HG03159 (cell line): Measurements from ENCODE around the gene EIF3F.
"Not testable (repeated sequence)": the region's sequence is repeated elsewhere in the genome, so short reads cannot be mapped to it uniquely, and the experiment has no call there.

Experiments used
- ATAC-seq: cut with Tn5 transposase; IDR thresholded peaks from one replicate; pipeline ENCODE4 v1.9.1; 2021; ENCODE audit warnings: mild to moderate bottlenecking, moderate library complexity; ENCODE audit not compliant: unreplicated experiment

The EIF3F gene

DNA sequence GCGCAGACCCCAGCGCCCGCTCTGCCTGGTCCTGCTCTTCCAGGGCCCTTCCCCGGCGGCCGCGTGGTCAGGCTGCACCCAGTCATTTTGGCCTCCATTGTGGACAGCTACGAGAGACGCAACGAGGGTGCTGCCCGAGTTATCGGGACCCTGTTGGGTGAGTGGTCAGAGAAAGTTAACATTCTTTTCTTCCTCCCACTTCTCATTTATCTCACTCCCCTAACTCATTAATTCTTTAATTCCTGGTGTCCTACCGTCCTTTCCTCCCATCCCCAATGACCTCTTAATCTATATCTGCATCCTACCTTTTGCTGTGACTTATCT is 385 bp downstream of the EIF3F start:
- not testable (repeated sequence) for ATAC-seq

DNA sequence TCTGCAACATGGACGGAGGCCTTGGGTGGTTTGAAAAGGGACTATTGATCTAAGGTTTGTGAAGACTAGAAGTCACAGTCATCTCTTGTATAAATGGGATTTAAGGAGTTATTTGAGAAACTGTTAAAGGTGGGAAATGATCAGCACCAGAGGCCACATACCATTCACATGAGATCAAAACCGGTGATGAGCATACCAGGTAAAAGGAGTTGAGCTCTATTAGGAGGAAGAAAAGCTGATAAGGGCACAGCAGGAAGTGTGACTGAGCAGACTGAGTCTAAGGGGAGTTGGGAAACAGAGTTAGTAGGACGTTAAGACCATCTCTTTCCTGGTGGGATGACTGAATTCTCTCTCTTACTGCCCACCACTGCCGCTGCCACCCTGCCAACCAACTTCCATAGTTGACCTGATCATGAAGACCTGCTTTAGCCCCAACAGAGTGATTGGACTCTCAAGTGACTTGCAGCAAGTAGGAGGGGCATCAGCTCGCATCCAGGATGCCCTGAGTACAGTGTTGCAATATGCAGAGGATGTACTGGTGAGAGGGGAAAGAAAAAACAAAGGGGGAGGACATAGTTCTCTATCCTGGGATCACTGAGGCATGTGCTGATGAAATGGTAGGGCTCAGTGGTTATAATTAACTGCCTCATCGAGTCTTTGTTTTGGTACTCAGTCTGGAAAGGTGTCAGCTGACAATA is 7.6 kb downstream of the EIF3F start:
- no peak for ATAC-seq

DNA sequence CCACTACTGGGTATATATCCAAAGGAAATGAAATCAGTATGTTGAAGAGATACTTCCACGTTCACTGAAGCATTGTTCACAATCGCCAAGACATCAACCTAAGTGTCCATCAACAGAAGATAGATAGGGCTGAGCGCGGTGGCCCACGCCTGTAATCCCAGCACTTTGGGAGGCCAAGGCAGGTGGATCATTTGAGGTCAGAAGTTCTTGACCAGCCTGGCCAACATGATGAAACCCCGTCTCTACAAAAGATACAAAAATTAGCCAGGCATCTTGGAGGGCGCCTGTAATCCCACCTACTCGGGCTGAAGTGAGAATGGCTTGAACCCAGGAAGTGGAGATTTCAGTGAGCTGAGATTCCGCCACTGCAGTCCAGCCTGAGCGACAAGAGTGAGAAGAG is 12.7 kb downstream of the EIF3F start:
- no peak for ATAC-seq

DNA sequence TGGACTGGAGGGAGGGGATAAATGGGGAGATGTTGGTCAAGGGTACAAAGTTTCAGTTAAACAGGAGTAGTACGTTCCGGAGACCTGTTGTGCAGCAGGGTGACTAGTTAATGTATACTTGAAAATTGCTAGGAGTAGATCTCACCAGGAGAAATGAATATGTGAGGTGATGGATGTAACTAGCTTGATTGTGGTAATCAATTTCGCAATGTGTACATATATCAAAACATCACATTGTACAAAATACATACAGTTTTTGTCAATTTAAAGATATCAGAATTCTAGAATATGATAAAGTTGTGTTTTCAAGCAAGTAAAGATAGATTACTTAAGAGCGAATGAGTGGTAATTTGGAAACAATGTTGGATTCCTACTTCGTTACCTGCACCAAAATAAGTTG is 13.3 kb downstream of the EIF3F start:
- no peak for ATAC-seq

DNA sequence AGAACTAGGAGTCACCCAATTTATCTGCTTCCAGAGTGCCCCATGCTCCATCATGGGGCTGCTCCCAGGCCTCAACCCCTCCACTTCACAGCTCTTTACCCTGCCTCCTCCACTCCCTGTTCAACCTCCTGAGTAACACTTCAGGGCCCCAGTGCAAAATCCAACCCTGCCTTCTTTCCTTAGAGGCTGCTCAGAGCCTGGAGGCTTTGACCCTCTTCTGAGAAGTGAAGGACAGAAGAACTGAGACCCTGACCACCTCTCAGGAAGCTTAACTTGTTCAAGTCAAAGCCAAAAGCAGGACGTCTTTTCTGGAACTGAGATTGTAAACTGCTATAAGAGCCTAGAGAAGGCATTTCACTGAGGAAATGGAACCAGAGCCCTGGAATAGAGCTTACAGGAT is 15.5 kb downstream of the EIF3F start:
- no peak for ATAC-seq

DNA sequence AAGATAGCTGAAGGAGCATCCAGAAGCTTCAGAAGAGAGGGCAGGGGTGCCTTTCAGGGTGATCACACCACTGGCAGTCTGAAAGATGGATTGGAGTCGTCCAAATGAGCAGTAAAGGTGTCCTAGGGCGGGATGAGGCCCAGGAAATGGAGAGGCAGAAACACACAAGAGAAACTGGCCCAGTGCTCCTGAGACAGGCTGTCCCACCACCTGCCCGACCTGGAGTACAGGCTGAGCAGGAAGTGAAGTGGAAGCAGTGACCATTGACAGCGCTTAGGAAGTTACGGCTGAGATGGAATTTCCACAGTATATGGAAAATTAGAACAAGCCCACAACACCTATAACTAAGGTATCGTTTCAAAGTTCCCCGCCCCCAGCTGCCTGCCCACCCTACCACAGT is 16.1 kb downstream of the EIF3F start:
- ATAC-seq: no peak

DNA sequence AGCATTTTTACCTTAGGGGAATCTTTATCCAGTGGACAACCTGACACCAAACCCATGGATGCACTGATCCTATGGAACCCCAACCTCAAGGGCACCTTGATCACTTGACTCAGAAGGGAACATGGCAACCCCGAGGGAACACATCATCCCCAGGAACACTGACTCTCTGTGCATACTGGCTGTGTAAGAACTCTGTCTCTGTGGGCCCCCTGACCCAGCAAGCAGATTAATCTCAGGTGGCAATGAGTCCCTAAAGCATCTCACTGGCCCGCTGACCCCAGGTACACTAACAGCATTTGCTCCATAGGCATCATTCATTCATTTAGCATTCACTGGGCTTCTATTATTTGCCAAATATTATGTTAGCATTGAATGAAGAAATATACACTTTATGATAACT is 16.9 kb downstream of the EIF3F start:
- no peak for ATAC-seq

DNA sequence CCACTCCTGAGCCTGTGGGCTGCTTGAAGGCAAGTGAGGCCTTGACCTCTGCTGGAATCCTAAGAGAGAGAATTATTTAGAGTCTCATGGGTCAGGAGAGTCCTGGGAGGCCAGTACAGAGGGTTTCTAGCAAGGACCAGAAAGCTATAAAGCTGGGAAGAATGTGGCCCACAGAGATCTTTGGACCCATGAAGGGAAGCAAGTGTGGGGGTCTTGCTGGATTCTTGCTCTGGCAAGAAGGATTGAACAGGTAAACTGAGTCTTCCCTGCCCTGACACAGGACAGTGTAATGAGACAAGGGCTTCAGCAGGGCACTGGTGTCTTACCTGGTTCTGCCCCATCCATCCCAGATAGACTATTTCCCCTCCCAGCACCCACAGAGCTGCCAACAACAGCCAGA is 18.4 kb downstream of the EIF3F start:
- ATAC-seq: no peak

DNA sequence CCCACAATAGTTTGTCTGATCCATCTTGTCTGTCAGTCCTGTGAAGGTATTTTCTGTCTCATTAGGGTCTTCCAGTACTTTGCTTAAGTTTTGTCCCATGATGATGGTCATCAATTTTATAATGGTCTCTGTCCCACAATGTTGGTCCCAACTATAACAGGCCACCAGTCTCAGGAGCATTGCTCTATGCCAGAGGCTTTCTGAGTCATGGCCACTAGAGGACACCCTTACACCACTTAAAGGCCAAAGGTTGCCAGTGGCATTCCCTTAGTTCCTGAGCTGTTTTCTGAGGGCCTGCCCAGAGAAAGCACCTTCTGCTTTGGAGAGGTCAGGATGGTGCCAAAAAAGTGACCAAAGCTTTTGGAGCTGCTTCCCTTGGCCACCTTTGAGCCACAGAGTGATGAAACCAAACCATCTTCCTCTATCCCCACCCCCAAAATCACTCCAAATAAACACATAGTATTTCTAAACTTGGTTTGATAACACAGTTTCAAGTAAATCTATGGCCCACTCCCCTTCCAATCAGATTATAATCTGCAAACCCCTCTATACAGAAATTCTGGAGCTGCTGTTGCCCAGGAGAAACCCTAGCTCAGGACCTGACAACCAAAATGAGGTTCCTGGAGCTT is 19.3 kb downstream of the EIF3F start:
- ATAC-seq: peak; percentile 74

DNA sequence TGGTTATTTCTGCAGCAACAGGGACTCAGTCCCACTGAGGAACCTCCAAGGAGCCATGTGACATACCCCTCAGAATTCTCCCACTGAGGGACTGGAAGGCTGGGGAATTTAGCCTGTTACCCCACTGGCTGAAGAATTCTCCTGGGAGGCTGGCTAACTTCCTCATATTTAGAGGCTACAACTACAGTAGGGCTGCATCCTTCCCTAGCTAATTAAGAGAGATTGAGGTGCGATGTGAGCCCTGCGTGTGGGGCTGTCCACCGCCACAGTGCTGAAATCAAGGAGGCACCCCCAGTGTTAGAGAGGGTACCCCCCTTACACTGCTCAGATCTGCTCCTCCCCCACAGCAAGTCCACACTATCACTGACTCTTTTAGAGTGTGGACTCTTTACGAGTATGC is 21.1 kb downstream of the EIF3F start:
- ATAC-seq: no peak

DNA sequence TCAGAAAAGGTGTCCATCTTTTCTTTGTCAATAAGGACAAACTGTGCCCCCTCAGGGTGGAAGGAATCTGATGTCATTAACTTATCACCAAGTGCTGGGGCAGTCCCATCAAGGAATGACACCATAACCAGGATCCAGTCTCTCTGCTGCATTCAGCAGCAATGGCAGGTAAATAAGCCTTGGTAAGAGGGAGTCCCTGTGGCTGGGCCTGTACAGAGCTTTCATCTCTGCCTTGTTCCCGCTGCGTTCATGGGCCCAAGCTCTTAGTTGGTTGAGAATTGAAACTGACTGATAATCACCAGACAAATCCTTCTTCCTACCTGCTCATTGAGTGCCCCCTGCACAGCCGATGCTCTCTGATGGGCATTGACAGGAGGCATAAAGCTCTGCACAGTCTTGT is 22.7 kb downstream of the EIF3F start:
- ATAC-seq: no peak

DNA sequence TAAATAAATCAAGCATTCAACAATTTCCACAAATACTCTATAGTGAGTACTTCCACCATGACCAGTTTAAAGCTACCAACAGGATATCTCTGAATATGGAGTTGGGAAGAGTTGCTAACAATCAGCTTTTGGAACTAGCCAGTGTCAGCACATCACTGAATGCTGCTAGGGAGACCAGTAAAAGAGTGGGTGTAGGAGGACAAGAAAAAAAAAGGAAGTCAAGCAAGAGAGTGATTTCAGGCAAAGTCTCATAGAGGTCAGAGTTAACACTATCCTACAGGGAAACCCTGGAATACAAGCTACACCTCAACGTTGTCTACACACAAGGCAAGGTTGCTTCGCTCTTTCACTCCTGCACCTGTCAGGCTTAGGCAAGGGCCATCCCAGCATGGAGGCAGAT is 24.2 kb downstream of the EIF3F start:
- ATAC-seq: no peak

DNA sequence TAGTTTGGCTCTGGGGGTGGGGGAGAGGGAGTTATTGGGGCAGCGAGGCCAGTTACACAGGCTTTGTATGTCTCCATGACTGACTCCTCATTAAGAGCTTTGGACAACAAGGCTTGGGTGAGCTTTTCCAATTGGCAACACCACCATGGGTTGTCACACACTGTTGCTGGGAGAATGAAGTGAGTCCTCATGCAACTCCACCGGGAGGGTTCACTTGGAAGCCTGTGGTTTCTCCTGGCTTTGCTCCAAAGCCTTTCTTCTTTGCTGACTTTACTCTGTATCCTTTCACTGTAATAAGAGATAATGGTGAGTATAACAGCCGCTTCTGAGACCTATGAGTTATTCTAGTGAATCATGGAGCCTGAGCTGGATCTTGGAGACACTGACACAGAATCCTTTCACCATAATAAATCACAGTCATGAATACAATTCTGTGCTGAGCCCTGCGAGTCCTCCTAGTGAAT is 24.9 kb downstream of the EIF3F start:
- ATAC-seq: no peak

DNA sequence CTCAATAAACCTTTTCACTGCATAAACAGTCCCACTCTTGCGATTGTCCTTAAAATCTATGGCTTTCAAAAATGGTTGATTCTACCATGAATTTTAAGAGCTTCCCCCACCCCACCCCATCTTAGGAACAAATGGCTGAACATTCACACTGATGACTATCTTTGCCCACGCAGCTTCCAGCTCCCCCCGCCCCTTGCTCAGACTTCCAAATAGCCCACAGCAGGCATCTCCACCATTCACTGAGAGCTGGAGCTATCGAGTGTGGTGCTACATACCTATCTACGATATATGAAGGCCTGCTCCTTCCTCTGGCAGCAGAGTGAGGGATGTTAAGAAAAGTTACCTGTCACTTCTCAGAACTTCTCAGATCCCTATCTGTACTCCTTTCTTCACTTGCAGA is 26.7 kb downstream of the EIF3F start:
- no peak for ATAC-seq

DNA sequence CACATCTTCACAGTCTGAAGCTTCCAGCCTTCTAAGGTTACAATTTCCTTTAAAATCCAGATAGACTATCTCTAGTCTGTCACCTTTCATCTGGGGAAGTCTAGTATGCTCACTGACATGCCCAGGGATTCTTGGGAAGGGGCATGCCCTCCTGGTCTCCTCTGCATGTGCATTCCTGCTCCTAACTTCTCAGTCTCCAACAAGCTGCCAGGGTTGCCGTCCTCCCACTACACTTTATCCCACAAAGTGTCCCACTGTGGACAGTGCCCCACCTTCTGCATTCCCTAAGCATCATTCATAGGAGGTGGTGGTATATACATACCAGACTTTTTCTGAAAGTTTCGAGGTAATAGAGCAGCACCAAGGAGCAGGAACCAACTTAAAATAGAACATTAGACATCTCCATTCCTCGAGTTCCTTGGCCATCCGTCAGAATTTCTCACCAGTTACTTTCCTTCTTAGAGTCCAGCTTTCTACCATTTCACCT is 28.7 kb downstream of the EIF3F start:
- ATAC-seq: no peak

DNA sequence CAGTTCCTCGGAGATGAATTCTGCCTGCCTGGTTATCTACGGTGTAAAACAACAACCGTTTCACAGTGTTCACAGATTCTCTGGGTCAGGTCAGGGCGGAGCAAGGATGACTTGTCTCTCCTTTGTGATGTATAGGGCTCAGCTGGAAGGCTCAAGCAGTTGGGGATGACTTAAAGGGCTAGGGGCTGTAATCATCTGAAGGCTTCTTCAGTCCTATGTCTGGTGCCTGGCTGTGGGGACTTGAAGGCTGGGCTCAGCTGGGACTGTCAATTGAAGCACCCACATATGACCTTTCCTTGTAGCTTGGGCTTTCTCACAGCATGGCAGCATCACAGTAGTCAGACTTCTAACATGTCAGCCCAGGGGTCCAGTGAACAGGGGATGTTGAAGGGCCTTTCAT is 29.3 kb downstream of the EIF3F start:
- no peak for ATAC-seq

DNA sequence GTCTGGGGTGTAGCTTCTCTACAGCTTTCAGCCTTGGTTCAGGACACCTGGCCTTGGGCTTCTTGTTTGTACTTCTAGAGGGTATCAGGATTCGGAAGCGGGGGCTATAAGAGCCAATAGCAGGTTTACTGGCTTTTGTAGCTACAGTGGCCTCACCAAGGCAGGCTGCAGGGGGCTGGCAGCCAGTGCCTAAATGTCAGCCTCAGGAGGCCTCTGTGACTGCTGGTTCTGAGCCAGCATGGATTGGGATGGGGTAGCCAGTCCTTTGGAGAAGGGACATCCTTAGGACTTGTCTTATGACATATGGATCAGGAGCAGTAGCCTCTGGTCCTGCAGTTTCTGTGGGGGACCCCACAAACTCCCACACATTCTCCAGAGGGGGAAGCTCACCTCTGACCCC is 29.9 kb downstream of the EIF3F start:
- no peak for ATAC-seq

DNA sequence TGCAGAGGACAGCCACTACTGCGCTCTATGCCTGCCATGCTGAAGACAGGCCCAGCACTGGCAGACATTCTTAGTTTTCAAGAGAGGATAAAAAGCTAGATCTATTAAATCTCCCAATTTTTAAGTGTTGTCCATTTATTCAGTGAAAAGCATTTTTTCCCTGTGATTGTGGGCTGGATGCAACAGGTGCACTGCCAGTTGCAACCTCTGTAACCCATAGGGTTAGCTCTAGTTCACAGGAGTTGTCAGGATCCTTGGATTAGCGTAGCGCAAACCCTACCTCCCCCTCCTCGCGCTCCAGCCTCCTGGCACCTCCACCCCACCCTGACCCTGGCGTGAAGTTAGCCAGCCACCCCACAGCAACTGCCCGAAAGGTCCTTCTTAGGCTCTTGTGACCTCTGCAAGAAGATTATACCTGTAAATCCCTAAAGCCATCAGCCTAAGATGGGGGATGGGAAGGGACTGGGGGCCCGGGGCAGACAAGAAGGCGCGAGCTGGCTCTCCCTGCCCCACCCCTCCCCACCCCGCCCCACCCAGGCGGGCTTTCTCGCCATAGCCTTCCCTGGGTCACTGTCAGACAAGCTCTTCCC is 30.9 kb downstream of the EIF3F start:
- no peak for ATAC-seq

DNA sequence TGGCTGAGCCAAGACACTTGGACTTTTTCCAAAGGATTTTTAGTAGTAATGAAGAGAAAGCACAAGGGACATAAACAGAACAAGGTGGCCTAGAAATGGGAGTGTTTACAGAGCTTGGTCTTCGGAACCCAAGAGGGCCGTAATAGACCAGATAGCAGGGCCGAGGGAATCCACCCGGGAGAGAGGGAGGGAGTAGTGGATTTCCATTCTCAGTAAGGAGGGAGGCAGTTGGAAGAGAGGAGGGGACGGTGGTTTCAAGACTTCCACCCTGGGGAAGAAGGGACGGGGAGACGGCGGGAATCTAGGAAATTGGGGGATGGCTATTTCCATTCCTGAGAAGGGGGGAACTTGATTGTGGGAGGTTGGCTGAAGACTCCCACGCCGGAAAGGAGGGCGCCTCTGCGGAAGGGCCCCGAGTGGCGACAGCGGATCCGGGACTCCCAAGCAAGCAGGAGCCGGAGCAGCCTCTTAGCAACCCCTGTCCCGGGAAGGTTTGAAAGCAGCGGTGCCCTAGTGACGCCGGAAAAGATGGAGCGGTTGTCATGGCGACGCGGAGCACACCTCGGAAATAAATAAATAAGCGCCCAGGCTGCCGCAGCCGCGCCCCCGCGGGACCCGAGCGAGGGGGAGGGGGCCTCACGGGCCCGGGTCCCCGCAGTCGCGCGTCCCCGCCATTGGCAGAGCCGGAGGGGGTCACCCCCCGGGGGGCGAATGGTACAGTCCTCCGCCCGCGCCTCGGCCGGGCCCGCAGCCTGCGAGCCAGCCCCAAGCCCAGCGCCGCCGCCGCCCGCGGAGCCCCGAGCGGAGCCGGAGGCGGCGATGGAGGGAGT is 31.6 kb downstream of the EIF3F start:
- no peak for ATAC-seq

DNA sequence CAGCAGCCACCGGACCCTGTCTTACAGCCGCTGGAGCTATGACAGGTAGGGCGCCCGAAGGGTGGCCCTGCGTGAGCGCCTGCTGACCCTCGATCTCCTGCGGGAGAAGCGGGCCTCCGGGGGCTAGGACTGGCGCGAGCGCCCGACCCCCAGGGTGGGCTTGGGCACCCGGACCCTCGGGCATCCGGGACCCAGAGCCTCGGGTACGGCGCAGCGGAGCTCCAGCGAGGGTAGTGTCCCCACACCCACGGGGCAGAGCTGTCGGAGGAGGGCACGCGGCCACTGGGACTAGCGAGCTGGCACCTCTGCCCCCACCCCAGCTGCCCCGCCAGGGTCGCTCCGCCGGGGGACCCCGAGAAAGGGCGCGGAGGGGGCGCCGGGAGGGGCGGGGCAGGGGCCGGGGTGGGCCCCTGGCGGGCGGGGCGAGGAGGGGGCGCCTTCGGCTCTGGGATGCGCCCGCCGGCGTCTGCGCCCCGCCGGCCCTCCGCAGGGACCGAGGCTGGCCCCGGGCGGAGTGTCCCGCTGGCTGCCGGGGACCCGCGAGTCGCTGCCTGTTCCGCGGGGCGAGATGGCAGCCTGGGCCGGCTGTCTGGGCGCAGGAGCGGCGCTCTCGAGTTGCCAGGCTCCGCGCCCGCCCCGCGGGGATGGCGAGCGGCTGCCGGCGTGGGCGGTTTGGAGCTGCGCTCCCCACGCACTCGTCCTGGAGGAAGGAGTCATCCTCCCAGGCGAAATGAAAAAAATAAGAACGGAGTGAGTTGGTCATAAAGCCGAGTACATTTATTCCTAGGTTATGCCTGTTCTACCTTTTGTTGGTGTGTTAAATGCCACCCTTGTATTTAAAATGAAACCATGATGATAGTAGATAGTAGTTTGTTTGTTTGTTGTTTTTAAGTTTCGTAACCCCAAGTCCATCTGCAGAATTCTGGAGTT is 32.4 kb downstream of the EIF3F start:
- ATAC-seq: no peak

DNA sequence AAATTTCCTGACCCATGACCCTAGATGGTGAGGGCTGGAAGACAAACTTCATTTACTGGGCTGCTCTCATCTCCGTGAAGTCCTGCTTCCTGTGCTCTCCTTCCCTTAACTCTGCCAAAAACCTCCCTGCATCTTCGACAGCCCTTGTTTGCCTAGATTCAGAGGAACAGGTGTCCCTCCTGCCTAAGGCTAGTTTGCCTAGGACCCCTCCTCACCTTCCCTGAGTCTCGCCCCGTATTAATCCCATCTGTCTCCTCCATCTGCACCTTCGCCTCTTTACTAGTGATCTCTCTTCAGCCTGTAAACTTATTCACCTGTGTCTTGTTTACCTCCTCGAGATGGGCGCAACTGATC is 33.1 kb downstream of the EIF3F start:
- no peak for ATAC-seq
